Umbilical cord (tissue), 2 donors: ENCODE results near the gene ZKSCAN1. TPM values are rescaled to one million over a fixed set of nuclear protein-coding genes. Genes with fewer than 3 reads are reported as not detected.
A peak's percentile ranks its signal among the peaks of the same experiment; 100 is the strongest.
"Not testable (repeated sequence)": the region's sequence is repeated elsewhere in the genome, so short reads cannot be mapped to it uniquely, and the experiment has no call there.

Source experiments
- DNase-seq: peaks from one replicate; pipeline ENCODE4 v3.0.0-alpha.2; 2015; ENCODE audit warnings: low spot score
- total RNA-seq: library from RNA; depleted of rRNA; stranded (reverse); fragments of >200 nt; gene quantifications from one replicate; pipeline ENCODE4 v1.2.3, GENCODE V29; 2014; ENCODE audit warnings: low replicate concordance; ENCODE audit not compliant: insufficient read depth

ZKSCAN1 gene
- 27.7 TPM for total RNA-seq

DNA sequence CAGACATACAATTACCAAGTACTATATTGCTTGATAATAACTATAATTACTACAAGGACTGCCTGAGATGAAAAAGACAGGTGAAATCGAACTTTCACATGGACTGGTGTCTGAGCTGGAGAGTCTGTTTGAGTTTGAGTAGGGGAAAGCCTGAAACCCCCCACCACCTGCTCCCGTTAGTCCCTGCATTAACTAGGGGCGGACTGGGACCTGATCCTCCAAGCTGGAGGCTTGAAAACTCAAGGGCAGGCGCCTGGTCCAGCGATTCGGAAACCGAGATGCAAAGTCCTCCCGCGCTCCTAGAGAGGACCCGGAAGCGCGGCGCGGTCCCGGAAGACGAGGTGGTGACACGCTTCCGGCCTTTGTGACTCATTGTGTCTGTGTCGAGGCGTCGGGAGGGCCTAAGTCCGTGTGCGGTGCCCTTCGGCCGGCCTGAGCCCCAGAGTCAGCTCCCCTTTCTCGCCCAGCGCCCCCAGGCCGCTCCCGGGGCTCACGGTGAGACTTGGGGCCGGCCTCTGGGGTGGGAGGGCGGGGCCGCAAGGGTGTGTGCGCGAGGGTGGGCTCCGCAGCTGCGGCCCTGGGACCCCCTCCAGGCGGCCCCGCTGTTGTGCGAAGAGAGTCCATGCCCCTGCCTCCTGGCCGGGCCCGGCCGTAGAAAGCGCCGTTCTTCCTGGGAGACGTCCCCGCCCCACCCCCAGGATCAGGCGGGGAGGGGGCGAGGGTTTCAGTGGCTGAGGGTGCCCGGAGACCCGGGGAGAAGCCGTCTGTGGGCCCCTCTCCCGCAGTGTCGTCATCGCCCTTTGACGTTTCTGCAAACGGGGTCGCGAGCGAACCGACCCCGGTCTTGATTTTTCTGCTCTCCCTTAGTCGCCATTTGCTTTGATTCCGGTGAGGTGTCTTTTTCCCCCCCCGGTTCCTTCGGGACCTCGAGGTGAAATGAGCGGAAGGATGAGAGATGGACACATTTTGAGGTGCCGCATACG, at the start of gene ZKSCAN1:
Gene ZKSCAN1 (plus strand): TSS at position 365 of the 983 bp plus-strand sequence. CDS start 7,911 bp downstream, outside the sequence.
- DNase-seq: peak; percentile 94

DNA sequence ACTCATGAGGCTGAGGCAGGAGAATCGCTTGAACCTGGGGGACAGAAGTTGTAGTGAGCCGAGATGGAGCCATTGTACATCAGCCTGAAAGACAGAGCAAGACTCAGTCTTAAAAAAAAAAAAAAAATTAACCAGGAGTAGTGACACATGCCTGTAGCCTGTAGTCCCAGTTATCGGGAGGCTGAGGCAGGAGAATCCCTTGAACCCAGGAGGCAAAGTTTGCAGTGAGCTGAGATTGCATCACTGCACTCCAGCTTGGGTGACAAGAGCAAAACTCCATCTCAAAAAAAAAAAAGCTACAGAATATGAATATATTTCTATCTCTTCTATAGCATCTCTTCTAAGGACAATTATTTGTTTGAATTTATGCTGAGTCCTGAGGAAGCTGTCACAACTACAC, 46.1 kb upstream of the ZKSCAN1 start:
- no peak for DNase-seq

DNA sequence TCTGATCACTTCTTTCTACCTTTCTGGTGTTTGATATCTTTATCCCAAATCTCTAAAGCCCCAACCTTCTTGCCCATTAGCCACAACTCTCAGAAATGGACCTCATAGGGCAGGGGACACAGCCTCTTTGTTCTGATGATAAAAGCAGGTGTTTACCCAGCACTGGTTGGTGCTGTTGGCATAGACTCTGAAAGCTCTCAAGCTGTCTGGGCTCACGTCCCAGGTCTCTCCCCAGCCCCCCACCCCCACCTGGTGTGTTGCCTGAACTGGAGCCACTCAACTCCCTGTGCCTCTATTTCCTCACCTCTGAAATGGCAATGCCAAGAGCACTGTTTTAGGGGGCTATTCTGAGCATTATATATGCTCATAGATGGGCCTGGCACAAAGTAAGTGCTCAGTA, 45.6 kb upstream of the ZKSCAN1 start:
- not testable (repeated sequence) for DNase-seq

DNA sequence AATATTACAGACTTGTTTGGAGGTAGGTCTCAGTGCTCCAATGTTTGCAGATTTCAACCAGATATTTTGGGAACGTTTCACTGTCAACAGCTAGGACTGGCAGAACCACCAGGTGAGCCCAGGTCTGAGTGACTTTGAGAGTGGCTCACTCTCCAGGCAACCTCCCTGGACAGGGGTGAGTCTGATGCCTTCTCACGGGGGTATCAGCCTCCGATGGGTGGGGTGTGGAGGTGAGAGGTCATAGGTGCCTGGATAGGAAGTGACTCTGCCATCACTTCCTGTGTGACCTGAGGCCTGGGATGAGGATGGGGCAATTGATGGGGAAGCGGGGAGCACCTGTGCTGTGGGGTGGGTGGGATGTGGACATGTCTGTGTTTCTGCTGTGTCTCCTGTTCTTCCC, 44.2 kb upstream of the ZKSCAN1 start:
- DNase-seq: no peak

DNA sequence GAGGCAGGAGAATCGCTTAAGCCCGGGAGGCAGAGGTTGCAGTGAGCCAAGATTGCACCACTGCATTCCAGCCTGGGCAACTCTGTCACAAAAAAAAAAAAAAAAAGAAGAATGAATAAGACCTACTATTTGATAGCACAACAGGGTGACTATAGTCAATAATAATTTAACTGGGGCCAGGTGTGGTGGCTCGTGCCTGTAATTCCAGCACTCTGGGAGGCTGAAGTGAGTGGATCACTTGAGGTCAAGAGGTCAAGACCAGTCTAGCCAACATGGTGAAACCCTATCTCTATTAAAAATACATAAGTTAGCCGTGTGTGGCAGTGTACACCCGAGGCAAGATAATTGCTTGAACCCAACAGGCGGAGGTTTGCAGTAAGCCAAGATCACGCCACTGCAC, 41.6 kb upstream of the ZKSCAN1 start:
- DNase-seq: not testable (repeated sequence)

DNA sequence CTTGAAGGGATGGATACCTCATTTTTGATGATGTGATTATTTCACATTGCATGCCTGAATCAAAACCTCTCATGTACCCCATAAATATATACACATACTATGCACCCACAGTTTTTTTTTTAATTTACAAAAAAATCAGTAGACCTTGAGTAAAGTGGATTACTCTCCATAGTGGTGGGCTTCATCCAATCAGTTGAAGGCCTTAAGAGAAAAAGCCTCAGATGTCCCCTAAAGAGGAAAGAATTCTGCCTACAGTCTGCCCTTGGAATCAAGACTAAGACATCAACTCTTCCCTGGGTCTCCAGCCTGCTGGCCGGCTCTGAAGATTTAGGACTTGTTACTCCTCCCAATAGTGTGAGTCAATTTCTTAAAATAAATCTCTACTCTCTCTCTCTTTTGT, 40.7 kb upstream of the ZKSCAN1 start:
- DNase-seq: no peak

DNA sequence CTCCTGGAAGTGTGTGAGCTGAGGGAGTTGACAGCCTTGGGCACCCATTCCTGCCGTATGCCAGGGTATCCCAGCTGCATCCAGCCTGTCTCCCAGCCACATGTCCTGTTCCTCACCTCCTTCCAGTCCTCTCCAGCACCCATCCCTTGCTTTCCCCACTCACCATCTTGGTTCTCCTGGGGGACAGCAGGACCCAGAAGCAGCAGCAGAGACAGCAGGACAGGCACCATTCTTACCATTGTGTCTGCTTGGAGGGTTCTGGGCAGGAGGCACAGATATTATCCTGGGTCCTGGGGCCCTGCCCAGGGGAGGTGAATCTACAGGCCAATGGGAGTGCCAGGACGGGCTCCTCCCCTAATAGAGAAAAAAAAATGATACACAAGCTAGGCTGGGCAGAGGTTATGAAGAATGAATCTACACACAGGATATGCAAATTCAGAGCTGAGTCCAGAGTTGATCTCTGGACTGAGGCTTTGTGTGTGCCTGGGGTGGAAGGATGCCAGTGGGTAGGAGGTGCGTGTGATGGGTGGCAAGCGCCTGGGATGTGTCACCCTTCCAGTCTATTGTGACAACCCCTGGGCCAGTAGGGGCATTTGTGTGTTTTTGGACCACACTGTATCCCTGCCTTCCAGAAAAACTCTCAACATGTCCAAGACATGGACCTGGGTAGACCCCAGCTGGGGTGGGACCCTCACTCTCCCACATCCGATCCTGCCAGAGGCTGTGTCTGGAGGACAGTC, 39.4 kb upstream of the ZKSCAN1 start, which contains the start of gene AZGP1:
Gene AZGP1 (minus strand): TSS at position 250 of the 740 bp plus-strand sequence. CDS start 11 bp downstream, at position 239.
- no peak for DNase-seq

DNA sequence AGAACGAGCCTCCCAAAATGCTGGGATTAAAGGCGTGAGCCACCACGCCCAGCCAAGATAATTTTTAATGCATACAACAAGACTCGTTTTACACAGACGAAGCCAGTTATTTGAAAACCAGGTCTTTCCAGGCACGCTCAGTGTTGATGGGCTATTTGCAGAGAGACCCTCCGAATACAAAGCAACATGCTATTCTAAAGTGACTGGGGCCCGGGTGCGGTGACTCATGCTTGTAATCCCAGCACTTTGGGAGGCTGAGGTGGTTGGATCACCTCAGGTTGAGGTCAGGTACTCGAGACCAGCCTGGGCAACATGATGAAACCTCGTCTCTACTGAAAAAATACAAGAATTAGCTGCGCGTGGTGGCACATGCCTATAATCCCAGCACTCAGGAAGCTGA, 38.8 kb upstream of the ZKSCAN1 start:
- no peak for DNase-seq

DNA sequence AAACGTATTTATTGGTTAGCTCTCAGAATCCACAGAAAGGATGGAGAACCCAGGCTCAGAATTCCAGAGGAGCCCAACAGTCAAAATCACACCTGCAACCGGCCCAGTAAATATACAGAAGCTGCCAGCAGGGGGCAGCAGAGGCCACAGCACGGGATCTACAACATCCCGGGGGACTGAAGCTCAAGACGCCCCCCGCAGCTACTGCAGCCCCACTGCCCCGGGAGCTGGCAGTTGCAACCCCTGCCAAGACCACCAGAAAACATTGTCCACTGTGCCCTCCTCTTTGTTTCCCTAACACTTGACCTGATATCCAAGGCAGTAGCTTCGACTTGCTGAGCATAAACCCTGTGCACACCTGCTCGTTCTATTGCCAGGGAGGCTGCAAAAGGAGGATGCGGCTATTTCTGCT, 35.6 kb upstream of the ZKSCAN1 start:
- not testable (repeated sequence) for DNase-seq

DNA sequence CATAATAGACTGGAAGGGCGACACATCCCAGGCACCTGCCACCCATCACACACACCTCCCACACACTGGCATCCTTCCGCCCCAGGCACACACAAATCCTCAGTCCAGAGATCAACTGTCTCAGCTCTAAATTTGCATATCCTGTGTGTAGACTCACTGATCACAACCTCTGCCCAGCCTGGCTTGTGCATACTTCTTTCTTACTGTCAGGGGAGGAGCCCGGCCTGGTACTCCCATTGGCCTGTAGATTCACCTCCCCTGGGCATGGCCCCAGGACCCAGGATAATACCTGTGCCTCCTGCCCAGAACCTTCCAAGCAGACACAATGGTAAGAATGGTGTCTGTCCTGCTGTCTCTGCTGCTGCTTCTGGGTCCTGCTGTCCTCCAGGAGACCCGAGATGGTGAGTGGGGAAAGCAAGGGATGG, 34.9 kb upstream of the ZKSCAN1 start:
- not testable (repeated sequence) for DNase-seq

DNA sequence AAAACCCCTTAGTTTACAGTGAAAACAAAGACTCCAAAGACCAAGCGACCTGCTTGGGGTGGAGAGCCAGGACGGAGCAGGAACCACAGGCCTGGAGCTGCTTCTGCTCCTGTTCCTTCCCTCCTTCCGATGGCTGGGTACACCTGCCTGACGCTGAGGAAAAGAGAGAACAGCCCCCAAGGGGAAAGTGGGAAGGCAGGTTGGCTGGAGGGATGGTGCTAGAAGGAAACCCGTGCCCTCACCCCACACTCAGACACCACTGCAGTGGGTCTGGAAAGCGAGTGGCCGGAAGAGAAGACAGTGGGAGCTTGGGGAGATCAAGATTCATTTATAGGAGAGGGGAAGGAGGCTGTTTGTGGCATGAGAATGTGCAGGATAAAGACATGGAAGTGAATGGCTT, 34.3 kb upstream of the ZKSCAN1 start:
- not testable (repeated sequence) for DNase-seq

DNA sequence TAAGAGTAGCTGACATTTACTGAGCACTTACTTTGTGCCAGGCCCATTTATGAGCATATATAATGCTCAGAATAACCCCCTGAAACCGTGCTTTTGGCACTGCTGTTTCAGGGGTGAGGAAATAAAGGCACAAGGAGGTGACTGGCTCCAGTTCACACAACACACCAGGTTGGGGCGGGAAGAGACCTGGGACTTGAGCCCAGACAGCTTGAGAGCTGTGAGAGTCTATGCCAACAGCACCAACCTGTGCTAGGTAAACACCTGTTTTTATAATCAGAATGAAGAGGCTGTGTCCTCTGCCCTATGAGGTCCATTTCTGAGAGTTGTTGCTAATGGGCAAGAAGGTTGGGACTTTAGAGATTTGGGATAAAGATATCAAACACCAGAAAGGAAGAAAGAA, 30.8 kb upstream of the ZKSCAN1 start:
- no peak for DNase-seq

DNA sequence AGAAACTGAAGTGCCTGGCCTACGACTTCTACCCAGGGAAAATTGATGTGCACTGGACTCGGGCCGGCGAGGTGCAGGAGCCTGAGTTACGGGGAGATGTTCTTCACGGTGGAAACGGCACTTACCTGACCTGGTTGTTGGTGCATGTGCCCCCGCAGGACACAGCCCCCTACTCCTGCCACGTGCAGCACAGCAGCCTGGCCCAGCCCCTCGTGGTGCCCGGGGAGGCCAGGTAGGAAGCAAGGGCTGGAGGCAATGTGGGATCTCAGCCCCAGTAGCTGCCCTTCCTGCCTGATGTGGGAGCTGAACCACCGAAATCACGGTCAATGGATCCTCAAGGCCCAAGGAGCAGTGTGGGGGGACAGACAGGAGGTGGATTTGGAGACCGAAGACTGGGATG, 28.1 kb upstream of the ZKSCAN1 start:
- not testable (repeated sequence) for DNase-seq

DNA sequence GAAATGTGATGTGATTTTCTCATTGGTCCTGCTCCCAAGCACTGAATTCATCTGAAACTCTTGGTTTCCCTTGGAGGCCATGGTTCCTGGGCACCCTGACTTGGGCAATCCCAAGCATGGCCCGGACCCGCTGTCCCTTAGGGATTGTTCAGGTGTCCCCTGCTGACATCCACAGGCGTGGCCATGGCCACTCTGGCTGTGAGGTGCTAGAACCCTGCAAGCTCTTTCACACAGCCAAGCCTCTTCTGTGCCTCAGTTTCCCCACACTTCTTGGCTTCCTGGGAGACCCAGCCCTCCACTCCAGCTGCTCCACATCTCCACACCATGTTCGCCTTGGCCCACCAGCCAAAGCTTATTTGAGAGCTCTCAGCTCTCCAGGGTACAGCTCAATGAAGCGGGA, 27.6 kb upstream of the ZKSCAN1 start:
- DNase-seq: no peak

DNA sequence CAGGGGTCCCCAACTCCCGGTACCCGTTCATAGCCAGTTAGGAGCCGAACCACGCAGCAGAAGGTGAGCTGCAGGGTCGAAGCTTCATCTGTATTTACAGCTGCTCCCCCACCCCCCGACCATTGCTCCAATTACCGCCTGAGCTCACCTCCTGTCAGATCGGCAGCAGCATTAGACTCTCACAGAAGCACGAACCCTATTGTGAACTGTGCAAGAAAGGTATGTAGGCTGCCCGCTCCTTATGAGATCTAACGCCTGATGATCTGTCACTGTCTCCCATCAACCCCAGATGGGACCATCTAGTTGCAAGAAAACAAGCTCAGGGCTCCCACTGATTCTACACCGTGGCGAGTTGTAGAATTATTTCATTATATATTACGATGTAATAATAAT, 24.9 kb upstream of the ZKSCAN1 start:
- DNase-seq: no peak

DNA sequence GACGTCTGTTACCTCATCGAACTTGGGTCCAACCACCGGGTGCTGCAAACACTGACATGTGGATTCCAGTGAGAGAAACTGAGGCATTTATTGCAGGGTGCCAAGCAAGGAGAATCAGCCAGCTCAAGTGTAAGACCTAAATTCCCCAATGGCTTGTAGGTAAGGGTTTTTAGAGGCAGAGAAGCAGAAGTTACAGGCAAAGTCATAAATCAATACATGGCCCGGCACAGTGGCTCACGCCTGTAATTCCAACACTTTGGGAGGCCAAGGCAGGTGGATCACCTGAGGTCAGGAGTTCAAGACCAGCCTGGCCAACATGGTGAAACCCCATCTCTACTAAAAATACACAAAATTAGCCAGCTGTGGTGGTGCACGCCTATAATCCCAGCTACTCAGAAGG, 23.9 kb upstream of the ZKSCAN1 start:
- not testable (repeated sequence) for DNase-seq

DNA sequence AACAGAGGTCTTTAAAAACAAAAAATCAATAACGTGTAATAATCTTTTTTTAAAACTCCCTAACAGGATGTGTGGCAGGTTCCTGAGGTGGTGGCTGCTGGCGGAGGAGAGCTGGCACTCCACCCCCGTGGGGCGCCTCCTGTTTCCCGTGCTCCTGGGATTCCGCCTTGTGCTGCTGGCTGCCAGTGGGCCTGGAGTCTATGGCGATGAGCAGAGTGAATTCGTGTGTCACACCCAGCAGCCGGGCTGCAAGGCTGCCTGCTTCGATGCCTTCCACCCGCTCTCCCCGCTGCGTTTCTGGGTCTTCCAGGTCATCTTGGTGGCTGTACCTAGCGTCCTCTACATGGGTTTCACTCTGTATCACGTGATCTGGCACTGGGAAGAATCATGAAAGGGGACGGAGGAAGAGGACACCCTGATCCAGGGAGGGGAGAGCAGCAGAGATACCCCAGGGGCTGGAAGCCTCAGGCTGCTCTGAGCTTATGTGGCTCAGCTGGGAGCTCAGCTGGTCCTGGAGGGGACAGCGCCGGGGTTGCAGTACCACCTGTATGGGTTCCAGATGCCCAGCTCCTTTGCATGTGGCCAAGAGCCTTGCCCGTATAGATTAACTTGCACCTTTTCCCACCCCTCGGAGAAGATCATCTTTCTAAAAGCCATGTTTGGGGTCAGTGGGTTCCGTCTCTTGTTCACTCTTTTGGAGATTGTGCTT, 22.9 kb upstream of the ZKSCAN1 start:
- no peak for DNase-seq

DNA sequence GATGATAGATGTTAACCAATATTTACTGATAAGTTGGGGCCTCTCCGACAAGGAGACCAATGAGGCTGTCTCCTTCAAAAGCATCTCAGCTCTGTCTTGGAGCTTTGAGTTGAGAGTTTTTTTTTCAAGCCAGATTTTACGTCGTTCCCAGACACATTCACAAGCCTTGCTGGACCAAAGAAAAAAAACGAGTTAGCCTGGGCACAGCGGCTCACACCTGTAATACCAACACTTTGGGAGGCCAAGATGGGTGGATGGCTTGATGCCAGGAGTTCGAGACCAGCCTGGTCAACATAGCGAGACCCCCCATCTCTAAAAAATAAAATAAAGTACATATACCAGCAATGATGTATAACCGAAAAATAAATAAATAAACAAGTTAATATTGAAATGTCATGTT, 20.6 kb upstream of the ZKSCAN1 start:
- no peak for DNase-seq

DNA sequence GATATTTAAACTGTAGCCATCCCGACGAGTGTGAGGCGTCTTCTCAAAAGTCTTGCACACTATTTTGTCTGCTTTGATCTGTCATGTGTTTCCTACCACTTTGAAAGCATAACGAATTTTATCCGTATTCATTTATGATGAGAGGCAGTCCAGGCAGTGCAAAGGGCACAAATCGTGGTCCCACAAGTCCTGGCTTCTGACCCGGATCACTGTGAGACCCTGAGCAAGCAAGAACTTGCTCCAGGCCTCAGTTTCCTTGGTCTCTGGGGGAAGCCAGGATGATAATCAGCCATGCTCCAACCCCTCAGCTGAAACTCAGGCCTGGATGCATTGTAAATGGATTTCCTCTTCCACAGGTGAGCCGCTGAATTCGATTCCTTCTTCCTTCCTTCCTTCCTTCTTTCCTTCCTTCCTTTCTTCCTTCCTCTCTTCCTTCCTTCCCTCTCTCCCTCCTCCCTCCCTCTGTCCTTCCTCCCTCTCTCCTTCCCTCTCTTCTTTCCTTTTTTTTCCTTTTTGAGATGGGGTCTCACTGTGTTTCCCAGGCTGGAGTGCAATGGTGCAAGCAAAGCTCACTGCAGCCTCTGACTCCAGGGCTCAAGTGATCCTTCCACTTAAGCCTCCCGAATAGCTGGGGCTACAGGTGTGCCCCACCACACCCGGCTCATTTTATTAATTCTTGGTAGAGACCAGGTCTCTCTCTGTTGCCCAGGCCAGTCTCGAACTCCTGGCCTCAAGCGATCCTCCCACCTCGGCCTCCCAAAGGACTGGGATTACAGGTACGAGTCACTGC, 18.4 kb upstream of the ZKSCAN1 start:
- DNase-seq: no peak

DNA sequence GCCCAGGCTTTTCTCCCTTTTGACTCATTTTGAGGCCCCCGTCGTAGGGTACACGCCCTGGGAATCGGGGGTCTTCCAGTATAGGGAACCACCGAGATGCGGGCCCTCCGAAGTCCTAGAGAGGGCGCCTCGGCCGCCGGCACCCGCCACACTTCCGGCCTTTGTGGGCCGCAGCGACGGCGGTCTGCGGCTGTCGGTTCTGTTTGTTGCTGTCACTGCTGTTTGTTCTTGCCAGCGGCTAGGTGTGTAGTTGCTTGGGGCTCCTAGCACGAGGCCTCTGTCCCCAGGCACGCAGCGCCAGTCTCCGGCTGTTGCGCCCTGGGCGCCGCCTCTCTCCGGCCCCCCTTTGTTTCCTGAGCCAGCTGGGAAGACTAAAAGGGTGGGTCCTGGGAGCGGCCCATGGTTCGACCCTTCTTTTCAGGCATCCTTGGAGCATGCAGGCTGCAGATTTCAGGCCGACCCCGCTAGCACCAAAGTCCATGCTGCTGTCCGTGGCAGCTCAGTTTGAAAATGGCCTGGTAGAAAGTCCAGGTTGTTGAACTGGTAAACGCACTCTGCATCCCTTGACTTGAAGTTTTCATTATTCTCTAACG, 17.8 kb upstream of the ZKSCAN1 start:
- peak; percentile 46 for DNase-seq
